GM19328 (cell line): ENCODE data around the gene ALG12.

Experiments used
- ATAC-seq: cut with Tn5 transposase; IDR thresholded peaks from one replicate; pipeline ENCODE4 v1.9.1; 2021; ENCODE audit warnings: mild to moderate bottlenecking, moderate library complexity; ENCODE audit not compliant: unreplicated experiment

ALG12 gene

GRCh38 chr22:49958366-49958921, 40.2 kb upstream of the ALG12 start:
- ATAC-seq = no peak

- ATAC-seq = no peak
Observed at GRCh38 chr22:49957826-49958365, 39.7 kb upstream of the ALG12 start.

- ATAC-seq = no peak
Observed at GRCh38 chr22:49956914-49957825, 38.9 kb upstream of the ALG12 start.

- ATAC-seq = no peak
Observed at GRCh38 chr22:49956418-49956770, 38.2 kb upstream of the ALG12 start.

GRCh38 chr22:49955581-49956417, 37.6 kb upstream of the ALG12 start:
- no peak for ATAC-seq

GRCh38 chr22:49954991-49955580, 36.8 kb upstream of the ALG12 start:
- no peak for ATAC-seq

- ATAC-seq = no peak
Observed at GRCh38 chr22:49954354-49954753, 36.1 kb upstream of the ALG12 start.

GRCh38 chr22:49953680-49954344, 35.6 kb upstream of the ALG12 start:
- ATAC-seq = no peak

GRCh38 chr22:49953027-49953679, 34.9 kb upstream of the ALG12 start:
- no peak for ATAC-seq

GRCh38 chr22:49951986-49952896, 34.0 kb upstream of the ALG12 start:
- no peak for ATAC-seq

GRCh38 chr22:49951678-49951985, 33.4 kb upstream of the ALG12 start:
- ATAC-seq = no peak

- ATAC-seq = no peak
Observed at GRCh38 chr22:49951000-49951677, 32.9 kb upstream of the ALG12 start.

- no peak for ATAC-seq
Observed at GRCh38 chr22:49950396-49950994, 32.3 kb upstream of the ALG12 start.

- no peak for ATAC-seq
Observed at GRCh38 chr22:49949914-49950292, 31.7 kb upstream of the ALG12 start.

- no peak for ATAC-seq
Observed at GRCh38 chr22:49948958-49949913, 31.0 kb upstream of the ALG12 start.

GRCh38 chr22:49948116-49948957, 30.1 kb upstream of the ALG12 start:
- ATAC-seq = no peak
